ENCODE results near the gene TMEM51. TPM values are rescaled to one million over a fixed set of nuclear protein-coding genes. Genes with fewer than 3 reads are reported as not detected.
A peak's percentile ranks its signal among the peaks of the same experiment; 100 is the strongest.

TMEM51 gene
- total and polyA plus RNA-seq, 7 experiments from 2014 or later: 0.16 to 0.79 (median 0.56) TPM; not detected in 3

DNA sequence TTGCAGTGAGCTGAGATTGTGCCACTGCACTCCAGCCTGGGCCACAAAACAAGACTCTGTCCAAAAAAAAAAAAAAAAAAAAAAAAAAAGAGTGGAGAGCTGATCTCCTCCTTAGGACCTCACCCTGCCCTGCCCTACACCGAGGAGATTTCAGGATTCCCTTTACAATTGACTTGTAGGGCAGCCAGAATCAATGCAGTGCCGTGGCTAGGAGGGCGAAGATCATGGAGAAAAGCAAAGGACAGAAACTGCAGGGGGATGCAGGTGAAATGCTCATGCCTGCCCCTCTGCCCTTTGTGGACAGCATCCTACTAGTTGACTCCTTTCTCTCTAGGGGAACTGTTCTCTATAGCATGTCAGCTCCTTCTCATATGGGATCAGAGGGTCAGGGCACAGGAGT, 103.0 kb downstream of the TMEM51 start:
- DNase-seq (no peak), ATAC-seq (no peak)
- Mint-ChIP-seq H3K4me1 (peaks cover 13 to 38% (median 22%) of the 10 kb centered on the region in 7 donors), H3K36me3 (no peaks in the 10 kb centered on the region), H3K9me3 (no peaks in the 10 kb centered on the region), H3K27me3 (peaks cover 0 to 70% (median 16%) of the 10 kb centered on the region in 5 donors), H3K27ac (peak overlapping the region in 1 of 9 donors; percentile 22), H3K4me3 (no peak overlapping the region)
- Histone ChIP-seq H3K4me1 (ENCODE audit: control insufficient read depth in 2 of 2, insufficient read depth in 2 of 2, low read length in 2 of 2) (peaks cover 0 to 18% of the 10 kb centered on the region in 2 donors), H3K9me3 (ENCODE audit: control insufficient read depth in 2 of 3, low read length in 3 of 3) (no peaks in the 10 kb centered on the region), H3K27me3 (ENCODE audit: control insufficient read depth in 2 of 2, insufficient read depth in 2 of 2, low read length in 2 of 2) (peaks cover 0 to 3% of the 10 kb centered on the region in 2 donors), H3K4me3 (ENCODE audit: low read length) (no peak overlapping the region), H3K27ac (ENCODE audit: low read depth, low read length) (no peak overlapping the region), H3K36me3 (ENCODE audit: control insufficient read depth in 2 of 3, insufficient read depth in 3 of 3, low read length in 3 of 3) (no peaks in the 10 kb centered on the region)
- CTCF ChIA-PET: no interaction called here
- intact Hi-C loops (cut with micrococcal nuclease): no loop called here
- POLR2A ChIA-PET: no interaction called here

GRCh38 chr1:15257309-15257708, 103.8 kb downstream of the TMEM51 start:
- Mint-ChIP-seq H3K27ac (no peak overlapping the region), H3K4me1 (peaks cover 18 to 35% (median 29%) of the 10 kb centered on the region in 7 donors), H3K27me3 (peaks cover 6 to 74% (median 20%) of the 10 kb centered on the region in 5 donors)

GRCh38 chr1:15258833-15259621, 105.5 kb downstream of the TMEM51 start:
- ATAC-seq: peak; percentile 33
- no peak overlapping the region for H3K27ac Mint-ChIP-seq
- Histone ChIP-seq H3K4me1 (ENCODE audit: control insufficient read depth in 2 of 2, insufficient read depth in 2 of 2, low read length in 2 of 2) (peaks cover 0 to 6% of the 10 kb centered on the region in 2 donors), H3K9me3 (ENCODE audit: control insufficient read depth in 2 of 3, low read length in 3 of 3) (no peaks in the 10 kb centered on the region), H3K27me3 (ENCODE audit: control insufficient read depth in 2 of 2, insufficient read depth in 2 of 2, low read length in 2 of 2) (peaks cover 3% of the 10 kb centered on the region in 2 donors), H3K4me3 (ENCODE audit: low read length) (no peak overlapping the region), H3K36me3 (ENCODE audit: control insufficient read depth in 2 of 3, insufficient read depth in 3 of 3, low read length in 3 of 3) (no peaks in the 10 kb centered on the region), H3K27ac (ENCODE audit: low read depth, low read length) (no peak overlapping the region)
- no peak overlapping the region for H3K4me3 Mint-ChIP-seq
- CTCF ChIA-PET: no interaction called here
- H3K27me3 Mint-ChIP-seq: peaks cover 16 to 78% (median 36%) of the 10 kb centered on the region in 5 donors
- intact Hi-C loops (cut with micrococcal nuclease): no loop called here
- DNase-seq: no peak
- no peaks in the 10 kb centered on the region for H3K36me3 Mint-ChIP-seq
- POLR2A ChIA-PET: no interaction called here
- H3K4me1 Mint-ChIP-seq: peaks cover 9 to 24% (median 18%) of the 10 kb centered on the region in 7 donors
- no peaks in the 10 kb centered on the region for H3K9me3 Mint-ChIP-seq

More at GRCh38 chr1:15257309-15257708, 103.8 kb downstream of the TMEM51 start:
- ChIA-PET POLR2A (no interaction called here), CTCF (no interaction called here)
- Histone ChIP-seq H3K36me3 (ENCODE audit: control insufficient read depth in 2 of 3, insufficient read depth in 3 of 3, low read length in 3 of 3) (no peaks in the 10 kb centered on the region), H3K4me1 (ENCODE audit: control insufficient read depth in 2 of 2, insufficient read depth in 2 of 2, low read length in 2 of 2) (peaks cover 0 to 18% of the 10 kb centered on the region in 2 donors), H3K9me3 (ENCODE audit: control insufficient read depth in 2 of 3, low read length in 3 of 3) (no peaks in the 10 kb centered on the region), H3K27ac (ENCODE audit: low read depth, low read length) (no peak overlapping the region), H3K4me3 (ENCODE audit: low read length) (no peak overlapping the region), H3K27me3 (ENCODE audit: control insufficient read depth in 2 of 2, insufficient read depth in 2 of 2, low read length in 2 of 2) (peaks cover 0 to 3% of the 10 kb centered on the region in 2 donors)
- no peaks in the 10 kb centered on the region for H3K36me3 Mint-ChIP-seq
- DNase-seq (no peak), ATAC-seq (no peak)
- intact Hi-C loops (cut with micrococcal nuclease): no loop called here
- H3K4me3 Mint-ChIP-seq: no peak overlapping the region
- H3K9me3 Mint-ChIP-seq: no peaks in the 10 kb centered on the region

DNA sequence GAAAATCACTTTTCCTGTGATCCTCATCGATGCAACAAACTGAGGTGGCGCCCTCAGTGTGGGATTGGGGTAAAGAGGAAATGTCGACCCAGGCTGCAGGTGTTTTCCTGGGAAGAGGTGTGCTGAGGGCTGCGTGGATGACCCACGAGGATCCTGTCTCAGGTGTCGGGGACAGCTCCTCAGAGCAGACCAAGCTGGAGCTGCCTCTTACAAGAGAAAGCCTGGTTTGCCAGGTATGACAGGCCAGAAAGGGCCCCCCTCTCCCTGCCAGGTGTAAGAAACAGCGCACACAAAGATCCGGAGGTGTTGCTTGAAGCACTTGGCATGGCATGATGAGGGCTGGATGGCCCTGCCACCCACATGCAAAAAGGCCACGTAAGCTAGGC, 106.1 kb downstream of the TMEM51 start:
- ChIA-PET CTCF (no interaction called here), POLR2A (no interaction called here)
- no peaks in the 10 kb centered on the region for H3K9me3 ChIP-seq (ENCODE audit: control insufficient read depth in 2 of 3, low read length in 3 of 3)
- DNase-seq (no peak), ATAC-seq (no peak)
- H3K4me3 ChIP-seq (ENCODE audit: low read length): no peak overlapping the region
- peaks cover 0 to 3% of the 10 kb centered on the region in 2 donors for H3K4me1 ChIP-seq (ENCODE audit: control insufficient read depth in 2 of 2, insufficient read depth in 2 of 2, low read length in 2 of 2)
- no peaks in the 10 kb centered on the region for H3K36me3 ChIP-seq (ENCODE audit: control insufficient read depth in 2 of 3, insufficient read depth in 3 of 3, low read length in 3 of 3)
- H3K27ac ChIP-seq (ENCODE audit: low read depth, low read length): no peak overlapping the region
- Mint-ChIP-seq H3K27ac (no peak overlapping the region), H3K4me1 (peaks cover 7 to 24% (median 16%) of the 10 kb centered on the region in 7 donors), H3K4me3 (no peak overlapping the region), H3K9me3 (peaks cover 0 to 2% (median under 1%) of the 10 kb centered on the region in 11 donors), H3K36me3 (no peaks in the 10 kb centered on the region), H3K27me3 (peaks cover 22 to 77% (median 41%) of the 10 kb centered on the region in 5 donors)
- H3K27me3 ChIP-seq (ENCODE audit: control insufficient read depth in 2 of 2, insufficient read depth in 2 of 2, low read length in 2 of 2): peaks cover 3% of the 10 kb centered on the region in 2 donors
- intact Hi-C loops (cut with micrococcal nuclease): no loop called here

DNA sequence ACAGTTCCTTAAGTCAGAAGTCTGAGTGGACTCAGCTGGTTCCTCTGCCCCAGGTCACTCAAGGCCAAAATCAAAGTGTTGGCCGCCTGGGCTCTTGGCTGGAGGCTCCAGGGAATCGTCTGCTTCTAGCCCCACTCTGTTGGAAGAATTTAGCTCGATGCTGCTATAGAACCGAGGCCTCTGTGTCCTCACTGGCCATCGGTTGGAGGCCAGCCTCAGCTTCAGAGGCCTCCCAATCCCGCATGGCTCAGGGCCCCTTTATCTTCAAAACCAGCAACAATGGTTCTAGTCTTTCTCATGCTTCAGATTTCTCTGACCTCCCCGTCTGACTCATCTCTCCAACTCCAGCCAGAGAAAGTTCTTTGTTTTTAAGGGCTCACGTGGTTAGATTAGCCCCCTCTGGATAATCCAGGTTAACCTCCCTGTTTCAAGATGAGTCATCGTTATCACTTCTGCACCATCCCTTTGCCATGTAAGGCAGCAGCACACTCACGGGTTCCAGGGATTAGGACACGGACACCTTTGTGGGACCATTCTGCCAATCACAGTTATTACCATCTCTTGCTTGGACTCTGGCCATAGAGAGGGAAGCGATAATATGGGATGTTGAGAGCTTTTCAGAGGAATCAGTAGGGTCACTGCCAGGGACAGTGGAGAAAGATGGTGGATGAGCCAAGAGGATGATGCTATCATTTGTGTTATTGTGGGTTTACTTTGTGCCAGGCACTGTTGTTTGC, 107.0 kb downstream of the TMEM51 start:
- no peaks in the 10 kb centered on the region for H3K36me3 ChIP-seq (ENCODE audit: control insufficient read depth in 2 of 3, insufficient read depth in 3 of 3, low read length in 3 of 3)
- ChIA-PET POLR2A (no interaction called here), CTCF (no interaction called here)
- H3K27me3 Mint-ChIP-seq: peaks cover 31 to 77% (median 43%) of the 10 kb centered on the region in 5 donors
- H3K4me3 ChIP-seq (ENCODE audit: low read length): no peak overlapping the region
- no peak for DNase-seq
- peak overlapping the region in 5 of 10 donors; percentile 21 to 57 (median 41) for H3K4me3 Mint-ChIP-seq
- H3K9me3 ChIP-seq (ENCODE audit: control insufficient read depth in 2 of 3, low read length in 3 of 3): no peaks in the 10 kb centered on the region
- intact Hi-C loops (cut with micrococcal nuclease): no loop called here
- peaks cover 0 to 3% of the 10 kb centered on the region in 2 donors for H3K4me1 ChIP-seq (ENCODE audit: control insufficient read depth in 2 of 2, insufficient read depth in 2 of 2, low read length in 2 of 2)
- peaks cover 0 to 3% (median 0%) of the 10 kb centered on the region in 5 donors for H3K36me3 Mint-ChIP-seq
- H3K4me1 Mint-ChIP-seq: peaks cover 7 to 24% (median 16%) of the 10 kb centered on the region in 7 donors
- H3K27me3 ChIP-seq (ENCODE audit: control insufficient read depth in 2 of 2, insufficient read depth in 2 of 2, low read length in 2 of 2): peaks cover 3% of the 10 kb centered on the region in 2 donors
- no peak for ATAC-seq
- H3K27ac Mint-ChIP-seq: no peak overlapping the region
- H3K9me3 Mint-ChIP-seq: peaks cover 0 to 12% (median 3%) of the 10 kb centered on the region in 11 donors
- H3K27ac ChIP-seq (ENCODE audit: low read depth, low read length): no peak overlapping the region

GRCh38 chr1:15261155-15262002, 107.8 kb downstream of the TMEM51 start:
- ChIA-PET POLR2A (no interaction called here), CTCF (interaction anchor here (0.6 kb wide), 1 partner anchor 14 kb away, joined by 3 read pairs; no protein-coding TSS in a partner anchor)
- Histone ChIP-seq H3K27me3 (ENCODE audit: control insufficient read depth in 2 of 2, insufficient read depth in 2 of 2, low read length in 2 of 2) (peaks cover 3% of the 10 kb centered on the region in 2 donors), H3K27ac (ENCODE audit: low read depth, low read length) (no peak overlapping the region), H3K36me3 (ENCODE audit: control insufficient read depth in 2 of 3, insufficient read depth in 3 of 3, low read length in 3 of 3) (no peaks in the 10 kb centered on the region), H3K4me3 (ENCODE audit: low read length) (no peak overlapping the region), H3K9me3 (ENCODE audit: control insufficient read depth in 2 of 3, low read length in 3 of 3) (no peaks in the 10 kb centered on the region), H3K4me1 (ENCODE audit: control insufficient read depth in 2 of 2, insufficient read depth in 2 of 2, low read length in 2 of 2) (peaks cover 0 to 3% of the 10 kb centered on the region in 2 donors)
- Mint-ChIP-seq H3K4me1 (peaks cover 7 to 24% (median 16%) of the 10 kb centered on the region in 7 donors), H3K27me3 (peaks cover 32 to 75% (median 46%) of the 10 kb centered on the region in 5 donors), H3K36me3 (peaks cover 0 to 5% (median 3%) of the 10 kb centered on the region in 5 donors), H3K27ac (peak overlapping the region in 1 of 9 donors; percentile 25), H3K9me3 (peaks cover 0 to 15% (median 4%) of the 10 kb centered on the region in 11 donors), H3K4me3 (peak overlapping the region in 9 of 10 donors; percentile 18 to 73 (median 45))
- ATAC-seq (peak; percentile 85), DNase-seq (peak in 1 of 9 donors; percentile 31)
- intact Hi-C loops (cut with micrococcal nuclease): no loop called here
